Suprapubic skin (tissue), 3 donors: ENCODE results near the gene CES4A.

Experiments used
- CTCF ChIP-seq, 2 donors: fragments of 200-600 bp in 1 of 2; fragments of 450-650 bp in 1 of 2; sonication (generic) in 1 of 2; IDR thresholded peaks; one replicate each; pipeline ENCODE4 v1.5.1; 2016 to 2019; ENCODE audit warnings: antibody characterized with exemption in 2 of 2, mild to moderate bottlenecking in 1 of 2, moderate library complexity in 1 of 2
- POLR2A ChIP-seq, 2 donors: fragments of 450-650 bp; IDR thresholded peaks; one replicate each; pipeline ENCODE4 v1.6.1; 2017; ENCODE audit warnings: antibody characterized with exemption in 2 of 2, mild to moderate bottlenecking in 2 of 2, moderate library complexity in 2 of 2

- no peak for TF ChIP-seq CTCF (IDR thresholded peaks at IDR 0.05)
- TF ChIP-seq POLR2A (IDR thresholded peaks at IDR 0.05) = no peak
Measured at GRCh38 chr16:66961914-66962313, 26.5 kb upstream of the CES4A start.
